ENCODE data around the gene DNAI7. TPM values are rescaled to one million over a fixed set of nuclear protein-coding genes. Genes with fewer than 3 reads are reported as not detected.

The DNAI7 gene
- total RNA-seq, 1 donor = 0.36 TPM

GRCh38 chr12:25121916-25122315, 73.0 kb downstream of the DNAI7 start:
- Histone ChIP-seq H4K20me1 (ENCODE audit: insufficient read depth, low read length) (no peaks in the 10 kb centered on the region), H3K4me3 (ENCODE audit: insufficient read depth, low read length) (no peak overlapping the region), H3K27ac (ENCODE audit: low read depth, low read length) (no peak overlapping the region), H3K27me3 (ENCODE audit: insufficient read depth, low read length) (no peaks in the 10 kb centered on the region), H3K36me3 (ENCODE audit: insufficient read depth, low read length) (no peaks in the 10 kb centered on the region), H3K79me2 (ENCODE audit: insufficient read depth, low read length) (no peaks in the 10 kb centered on the region), H3K4me2 (ENCODE audit: insufficient read depth, low read length) (peak overlapping the region; percentile 18), H2AFZ (ENCODE audit: low read length) (no peak overlapping the region), H3K4me1 (ENCODE audit: insufficient read depth, low read length) (peaks cover 4% of the 10 kb centered on the region), H3K9me3 (ENCODE audit: low read depth, low read length) (no peaks in the 10 kb centered on the region)
- no peak for DNase-seq (ENCODE audit: insufficient read length, low spot score, missing footprints)
- no peak for TF ChIP-seq CTCF (IDR thresholded peaks at IDR 0.05; ENCODE audit: extremely low read depth, low read depth, low read length)

- no peak for TF ChIP-seq CTCF (IDR thresholded peaks at IDR 0.05; ENCODE audit: extremely low read depth, low read depth, low read length)
- Histone ChIP-seq H2AFZ (ENCODE audit: low read length) (no peak overlapping the region), H3K4me3 (ENCODE audit: insufficient read depth, low read length) (no peak overlapping the region), H3K4me1 (ENCODE audit: insufficient read depth, low read length) (peaks cover 4% of the 10 kb centered on the region), H3K9me3 (ENCODE audit: low read depth, low read length) (no peaks in the 10 kb centered on the region), H3K4me2 (ENCODE audit: insufficient read depth, low read length) (no peak overlapping the region), H4K20me1 (ENCODE audit: insufficient read depth, low read length) (no peaks in the 10 kb centered on the region), H3K27ac (ENCODE audit: low read depth, low read length) (no peak overlapping the region), H3K27me3 (ENCODE audit: insufficient read depth, low read length) (no peaks in the 10 kb centered on the region), H3K79me2 (ENCODE audit: insufficient read depth, low read length) (no peaks in the 10 kb centered on the region), H3K36me3 (ENCODE audit: insufficient read depth, low read length) (no peaks in the 10 kb centered on the region)
- no peak for DNase-seq (ENCODE audit: insufficient read length, low spot score, missing footprints)
Observed at GRCh38 chr12:25121110-25121509, 73.8 kb downstream of the DNAI7 start.

- no peak for TF ChIP-seq CTCF (IDR thresholded peaks at IDR 0.05; ENCODE audit: extremely low read depth, low read depth, low read length)
- no peak overlapping the region for H3K4me3 ChIP-seq (ENCODE audit: insufficient read depth, low read length)
- H3K36me3 ChIP-seq (ENCODE audit: insufficient read depth, low read length) = no peaks in the 10 kb centered on the region
- H3K9me3 ChIP-seq (ENCODE audit: low read depth, low read length) = no peaks in the 10 kb centered on the region
- no peak overlapping the region for H3K4me2 ChIP-seq (ENCODE audit: insufficient read depth, low read length)
- DNase-seq (ENCODE audit: insufficient read length, low spot score, missing footprints) = no peak
- H3K27ac ChIP-seq (ENCODE audit: low read depth, low read length) = no peak overlapping the region
- H2AFZ ChIP-seq (ENCODE audit: low read length) = no peak overlapping the region
- no peaks in the 10 kb centered on the region for H4K20me1 ChIP-seq (ENCODE audit: insufficient read depth, low read length)
- H3K79me2 ChIP-seq (ENCODE audit: insufficient read depth, low read length) = no peaks in the 10 kb centered on the region
- no peaks in the 10 kb centered on the region for H3K27me3 ChIP-seq (ENCODE audit: insufficient read depth, low read length)
- H3K4me1 ChIP-seq (ENCODE audit: insufficient read depth, low read length) = peaks cover 4% of the 10 kb centered on the region
Observed at GRCh38 chr12:25119020-25119419, 75.9 kb downstream of the DNAI7 start.

- Histone ChIP-seq H3K27me3 (ENCODE audit: insufficient read depth, low read length) (no peaks in the 10 kb centered on the region), H3K36me3 (ENCODE audit: insufficient read depth, low read length) (no peaks in the 10 kb centered on the region), H3K4me3 (ENCODE audit: insufficient read depth, low read length) (no peak overlapping the region), H2AFZ (ENCODE audit: low read length) (no peak overlapping the region), H3K79me2 (ENCODE audit: insufficient read depth, low read length) (no peaks in the 10 kb centered on the region), H3K9me3 (ENCODE audit: low read depth, low read length) (no peaks in the 10 kb centered on the region), H3K4me1 (ENCODE audit: insufficient read depth, low read length) (no peaks in the 10 kb centered on the region), H3K27ac (ENCODE audit: low read depth, low read length) (no peak overlapping the region), H4K20me1 (ENCODE audit: insufficient read depth, low read length) (no peaks in the 10 kb centered on the region), H3K4me2 (ENCODE audit: insufficient read depth, low read length) (no peak overlapping the region)
- TF ChIP-seq CTCF (IDR thresholded peaks at IDR 0.05; ENCODE audit: extremely low read depth, low read depth, low read length) = no peak
- no peak for DNase-seq (ENCODE audit: insufficient read length, low spot score, missing footprints)
Observed at GRCh38 chr12:25115677-25116076, 79.3 kb downstream of the DNAI7 start.

Data from osteoblast (primary cell).